Natural killer cell (primary cell): Measurements from ENCODE around the gene RFPL1. TPM values are rescaled to one million over a fixed set of nuclear protein-coding genes. Genes with fewer than 3 reads are reported as not detected.
"Not testable (repeated sequence)": the region's sequence is repeated elsewhere in the genome, so short reads cannot be mapped to it uniquely, and the experiment has no call there.

Experiments
- ATAC-seq, 3 donors: fragments of 150-1000 bp in 2 of 3; fragments of 200-7000 bp in 1 of 3; cut with Tn5 transposase; 1 replicate in 1 of 3; 2 replicates in 2 of 3; pipeline ENCODE4 v1.10.0; 2021; ENCODE audit warnings: mild to moderate bottlenecking in 2 of 3, moderate library complexity in 2 of 3
- DNase-seq, 2 donors: peaks; one replicate each; pipeline versions ENCODE4 v3.0.0 to v3.0.0-alpha.2; 2013 to 2021; ENCODE audit warnings: mixed read lengths in 1 of 2
- H3K27ac ChIP-seq: one replicate; pipeline ENCODE4 v1.5.1; 2013; ENCODE audit warnings: mild to moderate bottlenecking, low read length
- H3K27me3 ChIP-seq: one replicate; pipeline ENCODE4 v1.6.1; 2013; ENCODE audit warnings: low read length; ENCODE audit not compliant: control insufficient read depth, insufficient read depth
- H3K36me3 ChIP-seq: one replicate; pipeline ENCODE4 v1.6.1; 2013; ENCODE audit warnings: low read length; ENCODE audit not compliant: control insufficient read depth, insufficient read depth
- H3K4me1 ChIP-seq: one replicate; pipeline ENCODE4 v1.6.1; 2013; ENCODE audit warnings: low read length; ENCODE audit not compliant: control insufficient read depth, insufficient read depth
- H3K4me3 ChIP-seq: one replicate; pipeline ENCODE4 v1.5.1; 2013; ENCODE audit warnings: low read length
- H3K9me3 ChIP-seq: one replicate; pipeline ENCODE4 v1.6.1; 2013; ENCODE audit warnings: low read length; ENCODE audit not compliant: control insufficient read depth, insufficient read depth
- H3K27ac Mint-ChIP-seq, 2 donors: one replicate each; pipeline ENCODE4 v1.8.0; 2022; ENCODE audit warnings: mild to moderate bottlenecking in 2 of 2, mixed read lengths in 2 of 2, moderate library complexity in 1 of 2
- H3K27me3 Mint-ChIP-seq, 2 donors: one replicate each; pipeline ENCODE4 v1.8.0; 2022; ENCODE audit warnings: low read depth in 2 of 2, mixed read lengths in 2 of 2
- H3K36me3 Mint-ChIP-seq: one replicate; pipeline ENCODE4 v1.8.0; 2022; ENCODE audit warnings: mixed read lengths
- H3K4me1 Mint-ChIP-seq, 2 donors: one replicate each; pipeline ENCODE4 v1.8.0; 2022; ENCODE audit warnings: mixed read lengths in 2 of 2
- H3K4me3 Mint-ChIP-seq: one replicate; pipeline ENCODE4 v1.8.0; 2022; ENCODE audit warnings: mild to moderate bottlenecking, moderate library complexity, mixed read lengths
- H3K9me3 Mint-ChIP-seq, 2 donors: one replicate each; pipeline ENCODE4 v1.8.0; 2022; ENCODE audit warnings: mixed read lengths in 2 of 2
- CTCF ChIP-seq: fragments of 200-600 bp; IDR thresholded peaks from one replicate; pipeline ENCODE4 v1.8.0; 2022; ENCODE audit warnings: antibody characterized with exemption
- WGBS: methylation state at CpG from one replicate; pipeline ENCODE4 v1.1.7; 2013; ENCODE audit warnings: missing lambda C conversion rate; ENCODE audit not compliant: insufficient coverage; 5-methylcytosine and 5-hydroxymethylcytosine counted together
- intact Hi-C: fragments of 100-400 bp; cut with micrococcal nuclease; formaldehyde crosslinking; loops from one replicate; pipeline ENCODE4 v1.14.2; 2022
- total RNA-seq, 4 donors: library from RNA; stranded (reverse); fragments of 120-200 nt in 1 of 4; gene quantifications; one replicate each; pipeline versions ENCODE4 v1.2.3 to v1.2.4, GENCODE V29; 2013 to 2022

RFPL1 gene
- total RNA-seq, 3 donors from 2014 or later (not counting 1 experiment from before 2014, with no cell fraction given): not detected

- Histone ChIP-seq H3K36me3 (no peaks in the 10 kb centered on the region), H3K4me3 (no peak overlapping the region), H3K9me3 (no peaks in the 10 kb centered on the region), H3K4me1 (peaks cover 2% of the 10 kb centered on the region), H3K27ac (no peak overlapping the region), H3K27me3 (no peaks in the 10 kb centered on the region)
- ATAC-seq (no peak), DNase-seq (no peak)
- 89% methylated on average over 6 of the region's 6 CpGs for WGBS
- Mint-ChIP-seq H3K36me3 (no peaks in the 10 kb centered on the region), H3K9me3 (no peaks in the 10 kb centered on the region), H3K4me1 (peaks cover 0 to 7% of the 10 kb centered on the region in 2 donors), H3K27me3 (peaks cover 10 to 19% of the 10 kb centered on the region in 2 donors), H3K27ac (no peak overlapping the region), H3K4me3 (no peak overlapping the region)
- intact Hi-C loops: no loop called here
- no peak for TF ChIP-seq CTCF
Observed at GRCh38 chr22:29397791-29398190, 40.6 kb upstream of the RFPL1 start.

- H3K4me1 Mint-ChIP-seq: no peaks in the 10 kb centered on the region
- no peak overlapping the region for H3K4me3 ChIP-seq
- intact Hi-C loops: no loop called here
- TF ChIP-seq CTCF: no peak
- DNase-seq (no peak), ATAC-seq (no peak)
- no peaks in the 10 kb centered on the region for H3K9me3 Mint-ChIP-seq
- no peaks in the 10 kb centered on the region for H3K4me1 ChIP-seq
- 94% methylated on average over 2 of the region's 2 CpGs for WGBS
- no peaks in the 10 kb centered on the region for H3K36me3 Mint-ChIP-seq
- no peak overlapping the region for H3K27ac Mint-ChIP-seq
- H3K36me3 ChIP-seq: no peaks in the 10 kb centered on the region
- no peak overlapping the region for H3K4me3 Mint-ChIP-seq
- no peak overlapping the region for H3K27ac ChIP-seq
- peaks cover 14 to 19% of the 10 kb centered on the region in 2 donors for H3K27me3 Mint-ChIP-seq
- no peaks in the 10 kb centered on the region for H3K9me3 ChIP-seq
- no peaks in the 10 kb centered on the region for H3K27me3 ChIP-seq
Observed at GRCh38 chr22:29400576-29400975, 37.8 kb upstream of the RFPL1 start.

GRCh38 chr22:29401538-29401937 is 36.8 kb upstream of the RFPL1 start:
- H3K4me1 Mint-ChIP-seq, H3K27me3 ChIP-seq, H3K27ac Mint-ChIP-seq, H3K4me3 Mint-ChIP-seq, H3K27ac ChIP-seq, H3K36me3 ChIP-seq, H3K36me3 Mint-ChIP-seq, H3K9me3 Mint-ChIP-seq, DNase-seq, H3K9me3 ChIP-seq, H3K4me3 ChIP-seq, H3K4me1 ChIP-seq, intact Hi-C loops, ATAC-seq: not testable (repeated sequence)
- WGBS: 77% methylated on average over 6 of the region's 6 CpGs
- peaks cover 14 to 19% of the 10 kb centered on the region in 2 donors for H3K27me3 Mint-ChIP-seq

GRCh38 chr22:29408940-29409339 is 29.4 kb upstream of the RFPL1 start:
- intact Hi-C loops: no loop called here
- WGBS: 39% methylated on average over 6 of the region's 6 CpGs
- Mint-ChIP-seq H3K27me3 (no peaks in the 10 kb centered on the region), H3K4me1 (no peaks in the 10 kb centered on the region), H3K27ac (no peak overlapping the region), H3K4me3 (no peak overlapping the region), H3K36me3 (no peaks in the 10 kb centered on the region), H3K9me3 (no peaks in the 10 kb centered on the region)
- Histone ChIP-seq H3K4me1 (no peaks in the 10 kb centered on the region), H3K4me3 (no peak overlapping the region), H3K36me3 (no peaks in the 10 kb centered on the region), H3K27ac (no peak overlapping the region), H3K9me3 (no peaks in the 10 kb centered on the region), H3K27me3 (no peaks in the 10 kb centered on the region)
- no peak for DNase-seq
- no peak for TF ChIP-seq CTCF
- no peak for ATAC-seq

GRCh38 chr22:29411569-29412211 is 26.7 kb upstream of the RFPL1 start:
- not testable (repeated sequence) for H3K27ac ChIP-seq
- WGBS: 36% methylated on average over 3 of the region's 4 CpGs

GRCh38 chr22:29412772-29413171 is 25.6 kb upstream of the RFPL1 start:
- H3K9me3 Mint-ChIP-seq, H3K36me3 Mint-ChIP-seq, H3K27ac ChIP-seq, H3K9me3 ChIP-seq, H3K36me3 ChIP-seq, H3K4me1 ChIP-seq, H3K27me3 Mint-ChIP-seq, H3K27me3 ChIP-seq, H3K4me3 ChIP-seq, H3K27ac Mint-ChIP-seq, H3K4me3 Mint-ChIP-seq, intact Hi-C loops: not testable (repeated sequence)
- DNase-seq (peak in 1 of 2 donors; percentile 12), ATAC-seq (peak in 2 of 3 donors; percentile 29 to 30)
- H3K4me1 Mint-ChIP-seq: peaks cover 12 to 16% of the 10 kb centered on the region in 2 donors
- WGBS: 72% methylated on average over 4 of the region's 4 CpGs

More at GRCh38 chr22:29411569-29412211, 26.7 kb upstream of the RFPL1 start:
- H3K36me3 Mint-ChIP-seq, H3K4me3 ChIP-seq, H3K4me3 Mint-ChIP-seq, H3K4me1 ChIP-seq, H3K27me3 Mint-ChIP-seq, intact Hi-C loops, H3K9me3 Mint-ChIP-seq, DNase-seq, H3K36me3 ChIP-seq, H3K9me3 ChIP-seq, ATAC-seq, H3K27me3 ChIP-seq: not testable (repeated sequence)
- peak overlapping the region in 1 of 2 donors; percentile 35 for H3K27ac Mint-ChIP-seq
- H3K4me1 Mint-ChIP-seq: peaks cover 12 to 16% of the 10 kb centered on the region in 2 donors
